ENCODE measurements around the gene CEP162.
"Not testable (repeated sequence)": the region's sequence is repeated elsewhere in the genome, so short reads cannot be mapped to it uniquely, and the experiment has no call there.

Gene CEP162

GRCh38 chr6:84227434-84228197 lies at the start of gene CEP162:
Gene CEP162, minus strand, starts transcription at chr6:84227643. Its CDS starts 1,250 bp downstream, at chr6:84226393.
- DNase-seq, result peak; percentile 94 to 97

GRCh38 chr6:84274856-84275255 lies 47.4 kb upstream of the CEP162 start:
- DNase-seq, result no peak

DNA sequence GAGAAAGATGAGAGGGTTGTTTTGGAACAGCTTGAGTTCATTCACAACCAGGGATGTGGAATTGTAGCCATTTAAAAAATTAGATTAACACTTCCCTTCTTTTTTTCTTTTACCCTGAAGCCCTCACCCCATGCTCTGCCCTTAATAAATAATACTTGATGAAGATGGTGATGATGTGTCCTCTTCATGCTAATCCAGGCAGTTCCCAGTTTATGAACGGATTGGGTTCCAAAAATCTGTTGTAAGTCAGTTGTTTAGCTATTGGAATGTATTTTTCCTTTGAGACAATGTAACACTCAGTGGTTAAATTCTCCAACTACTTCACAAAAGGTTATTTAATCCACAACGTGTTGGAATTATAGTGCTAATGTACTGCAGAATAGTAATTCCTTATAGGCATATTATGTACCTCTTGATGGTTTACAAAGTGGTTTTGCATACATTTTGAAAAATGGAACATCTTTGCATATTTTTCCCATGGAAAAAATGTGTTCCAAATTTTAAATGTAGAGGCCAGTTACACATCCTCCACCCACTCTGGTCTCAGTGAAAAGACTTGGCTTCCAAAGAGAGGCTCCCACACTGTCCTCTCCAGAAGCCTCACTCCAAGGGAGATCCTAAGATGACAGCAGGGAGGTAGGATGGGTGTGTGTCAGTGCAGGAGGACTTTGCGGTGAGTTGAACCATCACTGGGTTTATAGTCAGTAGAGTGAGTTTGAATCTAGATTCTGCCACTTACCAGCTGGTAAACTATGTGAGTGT lies 45.8 kb upstream of the CEP162 start:
- DNase-seq, result no peak

- DNase-seq, result no peak
Measured at GRCh38 chr6:84272298-84272697, 44.9 kb upstream of the CEP162 start.

DNA sequence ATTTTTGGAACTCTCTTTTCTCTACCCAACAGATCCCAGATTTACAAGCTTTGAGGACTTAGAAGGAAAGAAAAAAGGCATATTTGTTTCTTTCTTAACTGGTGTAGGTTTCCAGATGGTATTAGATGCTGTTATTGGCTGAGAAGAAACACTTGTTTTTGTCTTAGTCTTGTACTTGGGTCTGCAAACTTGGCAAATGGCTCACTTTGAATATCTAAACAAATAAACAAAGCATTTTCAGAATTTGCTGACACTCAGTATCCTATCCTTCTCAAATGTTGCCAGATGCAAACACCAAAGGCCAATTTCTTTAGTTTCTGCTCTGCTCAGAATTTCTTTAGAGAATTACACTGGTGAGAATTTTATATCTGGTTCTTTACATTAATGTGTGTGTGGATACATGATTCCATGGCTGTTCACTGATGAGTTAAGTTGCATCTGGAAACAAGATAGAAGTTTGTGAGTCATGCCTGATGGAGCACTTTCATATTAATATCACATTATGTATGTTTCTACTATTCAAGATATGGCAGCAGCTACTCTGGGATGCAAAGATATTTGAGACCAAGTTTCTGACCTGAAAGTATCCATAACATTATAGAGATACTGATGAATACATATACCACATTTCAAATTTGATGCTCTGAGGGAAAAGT lies 43.7 kb upstream of the CEP162 start:
- DNase-seq, result no peak

GRCh38 chr6:84269947-84270733 lies 42.7 kb upstream of the CEP162 start:
- DNase-seq, result no peak

DNA sequence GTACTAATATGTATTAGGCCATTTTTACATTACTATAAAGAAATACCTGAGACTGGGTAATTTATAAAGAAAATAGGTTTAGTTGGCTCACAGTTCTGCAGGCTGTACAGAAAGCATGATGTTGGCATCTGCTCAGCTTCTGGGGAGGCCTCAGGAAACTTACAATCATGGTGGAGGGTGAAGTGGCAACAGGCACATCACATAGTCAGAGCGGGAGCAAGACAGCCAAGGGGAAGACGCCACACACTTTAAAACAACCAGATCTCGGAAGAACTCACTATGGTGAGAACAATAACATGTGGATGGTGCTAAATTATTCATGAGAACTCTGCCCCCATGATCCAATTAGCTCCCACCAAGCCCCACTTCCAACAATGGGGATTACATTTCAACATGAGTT lies 41.3 kb upstream of the CEP162 start:
- no peak for DNase-seq

DNA sequence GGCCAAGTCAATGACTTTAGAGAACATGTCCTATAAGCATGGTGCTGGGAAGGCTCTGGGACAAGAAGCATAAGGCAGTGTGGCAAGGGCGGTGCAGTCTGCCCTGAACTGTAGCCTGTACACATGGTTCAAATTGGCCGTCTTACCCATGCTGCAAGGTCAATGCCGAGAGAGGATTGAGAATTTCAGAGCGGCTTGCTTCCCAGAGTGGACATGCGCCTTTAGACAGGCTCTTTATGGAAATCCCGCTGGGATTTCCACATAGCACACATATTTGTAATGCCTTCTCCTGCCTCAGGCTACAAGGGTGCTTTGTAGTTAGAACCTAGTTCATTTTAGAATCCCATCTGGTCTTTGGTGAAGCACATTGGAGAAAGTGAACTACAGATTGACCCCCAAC lies 36.1 kb upstream of the CEP162 start:
- DNase-seq, result no peak

DNA sequence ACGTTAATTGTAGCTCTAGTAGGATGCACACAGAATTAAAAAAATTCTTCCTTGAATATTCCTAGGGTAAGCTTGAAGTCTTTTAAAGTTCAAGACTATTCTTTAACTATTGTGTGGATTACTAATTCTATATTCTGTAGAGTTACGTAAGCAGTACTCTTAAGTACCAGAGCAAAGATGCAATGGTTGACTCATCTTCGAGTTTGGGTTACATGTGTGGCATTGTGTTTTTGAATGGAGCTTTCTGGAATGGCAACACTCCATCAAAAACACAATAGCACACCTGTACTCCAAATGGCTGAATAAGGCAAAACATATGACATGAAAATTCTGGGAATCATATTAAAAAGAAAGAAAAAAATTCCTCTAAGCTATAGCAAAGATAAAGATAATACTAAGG lies 33.5 kb upstream of the CEP162 start:
- DNase-seq, result no peak

DNA sequence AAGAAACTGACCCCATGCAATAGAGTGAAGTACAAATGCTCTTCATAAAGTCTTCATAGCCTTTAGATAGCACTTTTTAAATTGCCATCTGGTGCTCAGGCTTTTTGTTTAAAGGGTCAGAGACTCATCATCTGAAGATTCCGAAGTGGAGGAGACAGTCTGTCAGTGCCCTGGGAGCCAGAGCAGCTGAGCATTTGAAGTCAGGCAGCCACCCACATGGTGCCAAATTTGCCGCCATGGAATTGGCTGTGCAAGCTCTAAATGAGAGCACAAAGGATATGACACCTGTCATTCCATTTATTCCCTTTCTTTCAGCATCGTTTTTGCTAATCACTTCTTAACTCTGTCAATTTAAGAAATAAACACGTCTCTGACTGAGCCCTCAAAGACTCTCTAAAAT lies 32.8 kb upstream of the CEP162 start:
- DNase-seq, result no peak

- DNase-seq, result no peak
Measured at GRCh38 chr6:84258866-84259265, 31.4 kb upstream of the CEP162 start.

GRCh38 chr6:84258268-84258667 lies 30.8 kb upstream of the CEP162 start:
- peak in 1 of 2 donors; percentile 2 for DNase-seq

GRCh38 chr6:84255641-84256040 lies 28.2 kb upstream of the CEP162 start:
- no peak for DNase-seq

- DNase-seq, result no peak
Measured at GRCh38 chr6:84253380-84253779, 25.9 kb upstream of the CEP162 start.

DNA sequence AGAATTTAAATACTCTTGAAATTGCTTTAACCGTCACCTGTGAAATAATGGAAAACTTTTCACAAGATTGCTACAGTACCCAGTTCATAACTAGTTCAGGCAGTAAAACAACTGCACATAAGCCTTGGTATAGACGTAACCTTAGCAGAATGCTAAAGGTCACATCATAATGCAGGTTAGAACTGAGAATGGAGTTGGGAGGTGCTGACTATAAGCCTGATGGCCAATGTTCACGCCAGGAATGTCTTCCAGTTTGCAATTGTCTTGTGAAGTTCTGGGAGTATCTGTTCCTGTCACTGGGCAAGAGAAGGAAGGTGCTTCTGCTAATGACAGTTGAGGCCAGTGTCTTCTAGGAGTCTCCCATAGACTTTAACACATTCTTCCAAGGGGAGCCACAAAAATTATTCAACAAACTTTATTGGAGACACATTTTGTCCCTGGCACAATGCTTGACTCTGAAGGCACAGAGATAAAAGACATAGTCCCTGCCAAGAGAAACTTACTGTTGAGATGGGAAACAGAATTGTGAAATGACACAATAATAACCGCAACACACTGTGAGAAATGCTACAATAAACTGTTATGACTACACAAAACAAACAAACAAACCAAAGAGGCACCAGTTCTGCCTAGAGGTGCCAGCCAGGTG lies 24.6 kb upstream of the CEP162 start:
- DNase-seq, result no peak

GRCh38 chr6:84249724-84250123 lies 22.3 kb upstream of the CEP162 start:
- no peak for DNase-seq

DNA sequence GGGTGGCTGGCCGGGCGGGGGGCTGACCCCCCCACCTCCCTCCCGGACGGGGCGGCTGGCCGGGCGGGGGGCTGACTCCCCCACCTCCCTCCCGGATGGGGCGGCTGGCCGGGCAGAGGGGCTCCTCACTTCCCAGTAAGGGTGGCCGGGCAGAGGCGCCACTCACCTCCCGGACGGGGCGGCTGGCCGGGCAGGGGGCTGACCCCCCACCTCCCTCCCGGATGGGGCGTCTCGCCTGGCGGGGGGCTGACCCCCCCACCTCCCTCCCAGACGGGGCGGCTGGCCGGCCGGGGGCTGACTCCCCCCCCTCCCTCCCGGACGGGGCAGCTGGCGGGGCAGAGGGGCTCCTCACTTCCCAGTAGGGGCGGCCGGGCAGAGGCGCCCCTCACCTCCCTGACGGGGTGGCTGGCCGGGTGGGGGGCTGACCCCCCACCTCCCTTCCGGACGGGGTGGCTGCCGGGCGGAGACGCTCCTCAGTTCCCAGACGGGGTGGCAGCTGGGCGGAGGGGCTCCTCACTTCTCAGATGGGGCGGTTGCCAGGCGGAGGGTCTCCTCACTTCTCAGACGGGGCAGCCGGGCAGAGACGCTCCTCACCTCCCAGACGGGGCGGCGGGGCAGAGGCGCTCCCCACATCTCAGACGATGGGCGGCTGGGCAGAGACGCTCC lies 17.1 kb upstream of the CEP162 start:
- not testable (repeated sequence) for DNase-seq

- DNase-seq, result no peak
Measured at GRCh38 chr6:84243240-84243639, 15.8 kb upstream of the CEP162 start.

DNA sequence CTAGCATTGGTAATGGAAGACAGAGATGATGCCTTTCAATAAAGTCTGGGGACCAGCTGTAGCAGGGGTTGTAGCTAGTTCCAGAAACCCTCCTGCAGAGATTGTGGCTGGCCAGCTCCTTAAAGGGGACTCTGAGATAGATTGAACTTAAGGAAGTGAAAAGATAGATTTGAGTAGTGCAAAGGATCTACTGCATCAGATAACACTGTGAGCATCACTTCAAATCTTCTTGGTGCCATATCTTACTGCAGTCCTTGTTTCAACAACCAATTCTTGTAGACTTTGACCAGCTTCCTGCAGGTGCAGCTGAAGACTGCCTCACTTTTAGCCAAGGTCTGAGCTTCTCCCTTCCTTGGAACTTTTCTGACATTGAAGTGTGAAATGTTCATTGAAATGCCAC lies 14.8 kb upstream of the CEP162 start:
- no peak for DNase-seq

DNA sequence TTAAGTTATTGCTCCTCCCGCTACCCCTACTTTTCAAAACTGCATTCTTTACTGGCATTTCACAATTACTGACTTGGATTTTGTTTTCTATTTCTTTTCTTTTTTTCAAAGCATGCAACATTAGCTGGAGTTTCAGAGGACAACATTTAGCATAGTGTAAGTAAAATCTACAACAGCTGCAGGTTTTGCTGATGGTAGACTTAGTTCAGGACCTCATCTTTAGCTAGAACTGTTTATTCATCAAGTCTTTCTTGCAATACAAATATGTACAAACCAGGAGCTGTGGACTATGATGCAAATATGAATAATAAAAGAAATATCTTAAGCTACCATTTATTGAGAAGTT lies 728 bp upstream of the CEP162 start:
- DNase-seq, result no peak

DNA sequence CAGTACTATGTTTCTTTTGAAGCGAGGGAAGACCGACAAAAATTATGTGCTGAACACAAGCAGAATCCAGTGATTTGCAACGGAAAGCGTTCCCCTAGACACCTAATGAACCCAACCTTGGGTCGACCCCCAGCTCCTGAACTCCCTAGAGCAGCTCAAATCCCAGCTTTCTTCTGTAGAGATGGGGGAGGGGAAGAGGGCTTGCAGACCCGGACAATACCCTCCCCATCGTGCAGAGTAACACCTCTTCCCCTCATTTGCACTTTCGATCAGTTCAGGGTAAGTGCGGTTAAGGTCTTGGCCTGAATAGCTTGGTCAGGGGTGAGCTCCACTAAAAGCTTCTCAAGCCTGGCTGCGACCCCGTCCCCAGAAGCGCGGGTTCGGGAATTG lies 404 bp downstream of the CEP162 start:
- DNase-seq, result no peak

DNA sequence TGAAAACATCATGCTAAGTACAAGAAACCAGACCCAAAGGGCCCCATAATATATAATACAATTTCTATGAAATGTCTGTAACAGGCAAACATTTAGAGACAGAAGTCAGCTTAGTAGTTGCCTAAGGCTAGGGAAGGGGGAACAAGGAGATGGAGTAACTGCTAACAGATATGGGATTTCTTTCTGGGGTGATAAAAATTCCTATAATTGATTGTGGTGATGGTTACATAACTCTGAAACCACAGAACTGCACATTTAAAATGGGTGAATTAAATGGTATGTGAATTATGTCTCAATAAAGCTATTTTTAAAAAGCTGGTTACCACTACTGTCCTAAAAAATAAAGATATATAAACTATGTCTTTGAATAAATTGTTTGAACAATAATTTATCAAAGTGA lies 3.2 kb downstream of the CEP162 start:
- DNase-seq, result no peak
